Upper lobe of right lung (tissue), 1 donor: ENCODE results near the gene DOK4. TPM values are rescaled to one million over a fixed set of nuclear protein-coding genes. Genes with fewer than 3 reads are reported as not detected.

Experiments
- ATAC-seq: fragments of 200-7000 bp; cut with Tn5 transposase; one replicate; pipeline ENCODE4 v1.9.1; 2020; ENCODE audit warnings: mild to moderate bottlenecking, moderate library complexity
- DNase-seq: peaks from one replicate; pipeline ENCODE4 v3.0.0-alpha.2; 2020
- H3K27ac ChIP-seq: fragments of 200-600 bp; one replicate; pipeline ENCODE4 v1.8.0; 2022
- H3K27me3 ChIP-seq: fragments of 200-600 bp; one replicate; pipeline ENCODE4 v1.8.0; 2022; ENCODE audit warnings: mild to moderate bottlenecking
- H3K36me3 ChIP-seq: fragments of 200-600 bp; one replicate; pipeline ENCODE4 v1.8.0; 2022
- H3K4me1 ChIP-seq: fragments of 200-600 bp; one replicate; pipeline ENCODE4 v1.8.0; 2022
- H3K4me3 ChIP-seq: fragments of 200-600 bp; one replicate; pipeline ENCODE4 v1.8.0; 2022; ENCODE audit warnings: mild to moderate bottlenecking
- H3K9me3 ChIP-seq: fragments of 200-600 bp; one replicate; pipeline ENCODE4 v1.8.0; 2022
- CTCF ChIP-seq: fragments of 200-600 bp; IDR thresholded peaks from one replicate; pipeline ENCODE4 v1.8.0; 2022; ENCODE audit warnings: antibody characterized with exemption
- intact Hi-C: fragments of 100-400 bp; cut with DNase I; formaldehyde crosslinking; loops from one replicate; pipeline ENCODE4 v1.11.0; 2022
- total RNA-seq: library from RNA; stranded (reverse); fragmentation: NEBNext Ultra II Directional; extraction: Animal tissue kit (Norgen Biotek cat#: 25700); gene quantifications from one replicate; pipeline ENCODE4 v1.2.1, GENCODE V29; 2021
- donor health status: DM: no; HTN: yes; CAD: no; lungs with severe emphysema.

Gene DOK4
- total RNA-seq, 1 donor from 2014 or later: 55.1 TPM

DNA sequence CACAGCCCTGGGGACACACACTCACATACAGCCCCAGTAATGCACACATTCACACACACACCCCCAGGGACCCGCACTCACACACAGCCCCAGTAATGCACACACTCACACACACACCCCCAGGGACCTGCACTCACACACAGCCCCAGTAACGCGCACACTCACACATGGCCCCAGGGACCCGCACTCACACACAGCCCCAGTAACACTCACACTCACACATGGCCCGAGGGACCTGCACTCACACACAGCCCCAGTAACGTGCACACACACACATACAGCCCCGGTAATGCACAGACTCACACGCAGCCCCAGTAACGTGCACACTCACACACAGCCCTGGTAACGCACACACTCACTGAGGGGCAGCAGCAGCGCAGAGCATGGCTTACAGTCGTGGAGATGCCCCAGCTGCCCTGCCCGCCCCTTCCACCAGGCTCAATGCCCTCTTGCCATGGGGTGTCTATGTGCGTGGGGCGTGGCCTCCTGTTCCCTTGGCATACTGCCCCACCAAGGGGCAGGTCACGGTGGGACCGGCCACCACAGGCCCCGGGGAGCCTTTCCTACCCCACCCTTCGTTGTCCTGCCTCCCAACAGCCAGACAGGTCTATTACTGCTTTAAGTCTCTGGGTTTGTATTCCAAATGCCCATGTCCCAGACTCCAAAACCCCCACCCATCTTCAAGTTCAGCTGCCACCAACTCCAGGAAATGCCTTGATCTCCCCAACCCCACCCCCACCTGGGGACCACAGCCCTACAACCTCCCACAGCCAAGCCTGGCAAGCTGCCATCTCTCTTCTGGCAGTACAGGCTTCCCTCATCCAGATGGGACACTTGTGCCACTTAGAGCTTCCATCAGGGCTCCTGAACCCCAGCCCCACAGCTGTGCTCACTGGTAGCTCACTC lies 47.4 kb upstream of the DOK4 start:
- no peaks in the 10 kb centered on the region for H3K9me3 ChIP-seq
- ATAC-seq (no peak), DNase-seq (peak; percentile 69)
- no peak for TF ChIP-seq CTCF
- peaks cover 61% of the 10 kb centered on the region for H3K4me1 ChIP-seq
- no peaks in the 10 kb centered on the region for H3K27me3 ChIP-seq
- H3K36me3 ChIP-seq: no peaks in the 10 kb centered on the region
- no peak overlapping the region for H3K27ac ChIP-seq
- no peak overlapping the region for H3K4me3 ChIP-seq
- intact Hi-C loops: no loop called here

DNA sequence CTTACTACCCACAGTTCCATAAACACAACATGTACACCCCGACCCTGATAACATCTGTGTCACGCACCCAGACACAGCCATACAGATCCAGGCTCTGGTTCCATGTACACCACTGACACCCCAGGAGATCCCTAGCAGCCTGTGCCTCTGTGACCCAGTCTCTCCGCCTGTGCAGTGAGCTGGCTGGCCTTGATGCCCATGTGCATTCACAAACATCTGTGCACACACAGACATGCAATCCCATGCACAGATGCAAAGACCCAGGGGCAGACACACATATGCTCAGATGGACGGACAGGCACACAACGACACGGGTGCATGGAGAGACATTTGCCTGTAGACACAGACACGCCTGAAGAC lies 46.0 kb upstream of the DOK4 start:
- H3K4me3 ChIP-seq: no peak overlapping the region
- no peak overlapping the region for H3K27ac ChIP-seq
- no peaks in the 10 kb centered on the region for H3K36me3 ChIP-seq
- H3K4me1 ChIP-seq: peaks cover 55% of the 10 kb centered on the region
- H3K9me3 ChIP-seq: no peaks in the 10 kb centered on the region
- H3K27me3 ChIP-seq: no peaks in the 10 kb centered on the region
- no peak for TF ChIP-seq CTCF
- ATAC-seq: no peak
- intact Hi-C loops: no loop called here
- peak; percentile 40 for DNase-seq

DNA sequence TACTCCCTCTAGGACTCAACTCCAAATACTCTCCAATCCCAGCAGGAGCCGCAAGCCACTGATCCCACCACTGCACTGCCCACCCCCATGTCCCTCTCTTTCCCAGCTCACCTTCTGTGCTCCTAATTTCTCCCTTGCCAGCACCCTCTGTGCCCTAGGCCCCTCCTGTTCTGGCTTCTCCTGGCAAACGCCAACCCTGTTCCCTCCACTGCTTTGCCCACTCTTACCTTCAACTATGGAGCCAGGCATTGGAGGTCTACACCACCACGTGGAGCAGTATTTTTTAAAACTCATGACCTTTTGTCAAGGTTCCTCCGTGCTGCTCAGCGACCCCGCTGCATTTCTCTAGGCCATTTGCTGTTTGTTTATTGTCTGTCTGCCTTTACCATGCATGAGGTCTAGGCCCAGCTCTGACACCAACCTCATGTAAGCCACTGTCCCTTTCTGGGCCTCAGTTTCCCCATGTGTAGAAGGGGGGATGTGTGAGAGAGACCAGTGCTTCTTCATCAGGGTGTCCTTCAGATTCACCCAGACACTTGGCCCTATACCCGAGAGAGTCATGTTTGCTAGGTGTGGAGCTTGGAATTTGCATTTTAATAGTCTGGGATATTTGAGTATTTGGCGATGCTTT lies 45.5 kb upstream of the DOK4 start:
- peaks cover 50% of the 10 kb centered on the region for H3K4me1 ChIP-seq
- H3K4me3 ChIP-seq: no peak overlapping the region
- H3K9me3 ChIP-seq: no peaks in the 10 kb centered on the region
- DNase-seq (peak; percentile 30), ATAC-seq (no peak)
- H3K36me3 ChIP-seq: no peaks in the 10 kb centered on the region
- intact Hi-C loops: no loop called here
- no peak for TF ChIP-seq CTCF
- no peak overlapping the region for H3K27ac ChIP-seq
- H3K27me3 ChIP-seq: no peaks in the 10 kb centered on the region

GRCh38 chr16:57531253-57531575 lies 44.9 kb upstream of the DOK4 start:
- peaks cover 48% of the 10 kb centered on the region for H3K4me1 ChIP-seq
- no peaks in the 10 kb centered on the region for H3K36me3 ChIP-seq
- TF ChIP-seq CTCF: no peak
- no peaks in the 10 kb centered on the region for H3K27me3 ChIP-seq
- no peak for DNase-seq
- H3K9me3 ChIP-seq: no peaks in the 10 kb centered on the region
- H3K27ac ChIP-seq: no peak overlapping the region
- intact Hi-C loops: no loop called here
- no peak for ATAC-seq
- H3K4me3 ChIP-seq: no peak overlapping the region

GRCh38 chr16:57530522-57531252 lies 44.4 kb upstream of the DOK4 start:
- no peaks in the 10 kb centered on the region for H3K36me3 ChIP-seq
- peak overlapping the region; percentile 68 for H3K27ac ChIP-seq
- H3K9me3 ChIP-seq: no peaks in the 10 kb centered on the region
- peaks cover 48% of the 10 kb centered on the region for H3K4me1 ChIP-seq
- peak; percentile 57 for DNase-seq
- no peak overlapping the region for H3K4me3 ChIP-seq
- TF ChIP-seq CTCF: no peak
- ATAC-seq: no peak
- intact Hi-C loops: no loop called here
- no peaks in the 10 kb centered on the region for H3K27me3 ChIP-seq
